OCI-M2 (cell line): ENCODE results near the gene KIF26A.
"Not testable (repeated sequence)": the region's sequence is repeated elsewhere in the genome, so short reads cannot be mapped to it uniquely, and the experiment has no call there.

Experiments used
- DNase-seq: peaks from one replicate; lab custom pipeline; 2025; ENCODE audit not compliant: unreplicated experiment; lab: John Stamatoyannopoulos, UW

Gene KIF26A

GRCh38 chr14:104142946-104143470 lies 4.6 kb downstream of the KIF26A start:
- no peak for DNase-seq

- no peak for DNase-seq
Measured at GRCh38 chr14:104143521-104144452, 5.4 kb downstream of the KIF26A start.

- DNase-seq = no peak
Measured at GRCh38 chr14:104144453-104144790, 6.0 kb downstream of the KIF26A start.

GRCh38 chr14:104144911-104145825 lies 6.8 kb downstream of the KIF26A start:
- DNase-seq = no peak

- DNase-seq = no peak
Measured at GRCh38 chr14:104145826-104146601, 7.6 kb downstream of the KIF26A start.

GRCh38 chr14:104146651-104147345 lies 8.4 kb downstream of the KIF26A start:
- DNase-seq = no peak

- no peak for DNase-seq
Measured at GRCh38 chr14:104147346-104148125, 9.1 kb downstream of the KIF26A start.

- DNase-seq = no peak
Measured at GRCh38 chr14:104148433-104149277, 10.3 kb downstream of the KIF26A start.

GRCh38 chr14:104149278-104149595 lies 10.8 kb downstream of the KIF26A start:
- no peak for DNase-seq

- no peak for DNase-seq
Measured at GRCh38 chr14:104149617-104150135, 11.3 kb downstream of the KIF26A start.

- no peak for DNase-seq
Measured at GRCh38 chr14:104150136-104151025, 12.0 kb downstream of the KIF26A start.

GRCh38 chr14:104151026-104151381 lies 12.6 kb downstream of the KIF26A start:
- no peak for DNase-seq

- no peak for DNase-seq
Measured at GRCh38 chr14:104151566-104152245, 13.3 kb downstream of the KIF26A start.

- DNase-seq = no peak
Measured at GRCh38 chr14:104152246-104152575, 13.8 kb downstream of the KIF26A start.

- no peak for DNase-seq
Measured at GRCh38 chr14:104152686-104153393, 14.5 kb downstream of the KIF26A start.

GRCh38 chr14:104153394-104153755 lies 15.0 kb downstream of the KIF26A start:
- DNase-seq = not testable (repeated sequence)

GRCh38 chr14:104154246-104154645 lies 15.9 kb downstream of the KIF26A start:
- DNase-seq = no peak
